ENCODE results near the gene SLMAP.

The SLMAP gene

GRCh38 chr3:57893668-57894067 is 137.6 kb downstream of the SLMAP start:
- DNase-seq (ENCODE audit: low read depth), result no peak

GRCh38 chr3:57896031-57896430 is 139.9 kb downstream of the SLMAP start:
- no peak for DNase-seq (ENCODE audit: low read depth)

- DNase-seq (ENCODE audit: low read depth), result no peak
These were observed 140.6 kb downstream of the SLMAP start for GRCh38 chr3:57896691-57897090.

- DNase-seq (ENCODE audit: low read depth), result no peak
These were observed 144.7 kb downstream of the SLMAP start for GRCh38 chr3:57900786-57901185.

- DNase-seq (ENCODE audit: low read depth), result no peak
These were observed 147.2 kb downstream of the SLMAP start for GRCh38 chr3:57903124-57903890.

- no peak for DNase-seq (ENCODE audit: low read depth)
These were observed 154.9 kb downstream of the SLMAP start for GRCh38 chr3:57910990-57911389.

- DNase-seq (ENCODE audit: low read depth), result no peak
These were observed 155.5 kb downstream of the SLMAP start for GRCh38 chr3:57911593-57911992.

- no peak for DNase-seq (ENCODE audit: low read depth)
These were observed 161.5 kb downstream of the SLMAP start for GRCh38 chr3:57917601-57918000.

GRCh38 chr3:57918123-57918837 is 162.2 kb downstream of the SLMAP start:
- DNase-seq (ENCODE audit: low read depth), result peak; percentile 93

- DNase-seq (ENCODE audit: low read depth), result no peak
These were observed 163.9 kb downstream of the SLMAP start for GRCh38 chr3:57919987-57920386.

- no peak for DNase-seq (ENCODE audit: low read depth)
These were observed 167.0 kb downstream of the SLMAP start for GRCh38 chr3:57923101-57923500.

- no peak for DNase-seq (ENCODE audit: low read depth)
These were observed 167.6 kb downstream of the SLMAP start for GRCh38 chr3:57923752-57924151.

- no peak for DNase-seq (ENCODE audit: low read depth)
These were observed 171.1 kb downstream of the SLMAP start for GRCh38 chr3:57927166-57927565.

- DNase-seq (ENCODE audit: low read depth), result no peak
These were observed 171.8 kb downstream of the SLMAP start for GRCh38 chr3:57927916-57928315.

- DNase-seq (ENCODE audit: low read depth), result no peak
These were observed 172.4 kb downstream of the SLMAP start for GRCh38 chr3:57928511-57928910.

GRCh38 chr3:57929988-57930387 is 173.9 kb downstream of the SLMAP start:
- no peak for DNase-seq (ENCODE audit: low read depth)

- DNase-seq (ENCODE audit: low read depth), result no peak
These were observed 177.5 kb downstream of the SLMAP start for GRCh38 chr3:57933602-57934001.

GRCh38 chr3:57934373-57934772 is 178.3 kb downstream of the SLMAP start:
- DNase-seq (ENCODE audit: low read depth), result no peak

GRCh38 chr3:57935539-57935938 is 179.4 kb downstream of the SLMAP start:
- DNase-seq (ENCODE audit: low read depth), result no peak

GRCh38 chr3:57937092-57937491 is 181.0 kb downstream of the SLMAP start:
- no peak for DNase-seq (ENCODE audit: low read depth)

- DNase-seq (ENCODE audit: low read depth), result no peak
These were observed 183.7 kb downstream of the SLMAP start for GRCh38 chr3:57939775-57940174.

GRCh38 chr3:57942388-57942787 is 186.3 kb downstream of the SLMAP start:
- DNase-seq (ENCODE audit: low read depth), result no peak

GRCh38 chr3:57942872-57943283 is 186.8 kb downstream of the SLMAP start:
- DNase-seq (ENCODE audit: low read depth), result no peak

All from GM04503 (cell line).